ENCODE results near the gene FAM193B. TPM values are rescaled to one million over a fixed set of nuclear protein-coding genes. Genes with fewer than 3 reads are reported as not detected.

FAM193B gene
- total and polyA plus RNA-seq, 2 of the 13 experiments (the other 11 are each of a cell fraction or from before 2014, with no cell fraction given), result 21.2 to 40.9 TPM

- no peaks in the 10 kb centered on the region; the same call in 1 of the 2 replicates for H4K20me1 ChIP-seq (ENCODE audit: insufficient read depth, low read length)
- BruUV-seq (replicated peaks), result no TSS peak
- in situ Hi-C loops (cut with HindIII; ENCODE audit: extremely low pct_ligation_motif_present, low pct_unique_long_range_greater_than_20kb), result no loop called here
- no peak overlapping the region for H3K4me3 ChIP-seq (replicated peaks in 1 of 3; ENCODE audit: insufficient read depth in 1 of 3, low read depth in 2 of 3, low read length in 3 of 3)
- H3K36me3 ChIP-seq (replicated peaks in 1 of 2; ENCODE audit: control insufficient read depth in 1 of 2, insufficient read depth in 2 of 2, low read length in 2 of 2), result peaks cover 30 to 57% of the 10 kb centered on the region in 2 experiments; a peak in 4 of 5 replicates
- intact Hi-C loops (cut with micrococcal nuclease; ENCODE audit: unreplicated experiment), result no loop called here
- H3K4me2 ChIP-seq (ENCODE audit: low read depth, low read length), result no peak overlapping the region
- H3K79me2 ChIP-seq (ENCODE audit: insufficient read depth, low read length), result peaks cover 15% of the 10 kb centered on the region
- no peaks in the 10 kb centered on the region; a peak in 1 of 5 replicates for H3K27me3 ChIP-seq (ENCODE audit: control insufficient read depth in 1 of 2, insufficient read depth in 2 of 2, low read length in 2 of 2)
- FAIRE-seq (no peak), DNase-seq (ENCODE audit: low spot score) (no peak), ATAC-seq (no peak)
- no peak overlapping the region for H2AFZ ChIP-seq (ENCODE audit: low read length)
- CTCF ChIA-PET (ENCODE audit: low intra/inter-chr PET ratio, low total read pairs), result no interaction called here
- H3K27ac ChIP-seq (ENCODE audit: extremely low read length, insufficient read depth, low read length), result no peak overlapping the region
- H3K9me3 ChIP-seq (ENCODE audit: low read length), result no peaks in the 10 kb centered on the region
- POLR2A ChIA-PET, result no interaction called here
- no peak overlapping the region for H3K9ac ChIP-seq (ENCODE audit: insufficient read depth, low read depth, low read length)
- peaks cover 17% of the 10 kb centered on the region for H3K4me1 ChIP-seq (ENCODE audit: insufficient read depth, low read length)
- WGBS (ENCODE audit: low lambda C conversion rate), result 96% methylated on average over 11 of the region's 16 CpGs
- TF ChIP-seq ARID5B (CRISPR knock-in tag; IDR thresholded peaks at IDR 0.05) (no peak), HNRNPH1 (optimal IDR thresholded peaks at IDR 0.05; ENCODE audit: low read depth, low read length) (no peak), SP1 (IDR thresholded peaks at IDR 0.05) (no peak), SP1 (CRISPR knock-in tag; IDR thresholded peaks at IDR 0.05) (no peak), GRHL1 (CRISPR knock-in tag; conservative IDR thresholded peaks at IDR 0.05) (no peak), SAFB2 (CRISPR knock-in tag; IDR thresholded peaks at IDR 0.05; ENCODE audit: borderline replicate concordance, low read depth) (no peak), ZNF713 (CRISPR knock-in tag; IDR thresholded peaks at IDR 0.05) (no peak), KAT7 (CRISPR knock-in tag; IDR thresholded peaks at IDR 0.05; ENCODE audit: borderline replicate concordance) (no peak), MTA3 (CRISPR knock-in tag; IDR thresholded peaks at IDR 0.05) (no peak), FOXK1 (CRISPR knock-in tag; IDR thresholded peaks at IDR 0.05; ENCODE audit: borderline replicate concordance, low read depth) (no peak), ZNF616 (CRISPR knock-in tag; IDR thresholded peaks at IDR 0.05; ENCODE audit: low read depth) (no peak), ZNF567 (CRISPR knock-in tag; IDR thresholded peaks at IDR 0.05; ENCODE audit: borderline replicate concordance) (no peak), SATB2 (CRISPR knock-in tag; IDR thresholded peaks at IDR 0.05) (no peak), TEAD3 (CRISPR knock-in tag; optimal IDR thresholded peaks at IDR 0.05; ENCODE audit: borderline replicate concordance) (no peak), PRDM4 (CRISPR knock-in tag; IDR thresholded peaks at IDR 0.05; ENCODE audit: borderline replicate concordance) (no peak), ZNF724P (CRISPR knock-in tag; IDR thresholded peaks at IDR 0.05; ENCODE audit: borderline replicate concordance) (no peak), MTF2 (CRISPR knock-in tag; IDR thresholded peaks at IDR 0.05; ENCODE audit: borderline replicate concordance) (no peak)
These were observed 41.5 kb downstream of the FAM193B start for GRCh38 chr5:177512736-177513380.
